Tibial nerve (tissue), 3 donors: ENCODE data around the gene VPS13D.

Experiments
- CTCF ChIP-seq, 5 experiments: fragments of 200-600 bp in 3 of 5; fragments of 450-650 bp in 2 of 5; sonication (generic) in 3 of 5; IDR thresholded peaks; one replicate each; pipeline ENCODE4 v1.5.1; 2016 to 2019; ENCODE audit warnings: antibody characterized with exemption in 5 of 5, mild to moderate bottlenecking in 3 of 5, moderate library complexity in 2 of 5
- POLR2A ChIP-seq, 2 donors: fragments of 450-650 bp; IDR thresholded peaks; one replicate each; pipeline ENCODE4 v1.6.1; 2017; ENCODE audit warnings: antibody characterized with exemption in 2 of 2, mild to moderate bottlenecking in 2 of 2, moderate library complexity in 2 of 2

- TF ChIP-seq CTCF (IDR thresholded peaks at IDR 0.05): no peak
- TF ChIP-seq POLR2A (IDR thresholded peaks at IDR 0.05): no peak
These were observed 318.6 kb downstream of the VPS13D start for GRCh38 chr1:12548279-12548972.
